Inferior parietal cortex (tissue), 1 donor: ENCODE results near the gene APOM.

ENCODE experiments used
- DNase-seq: peaks from one replicate; pipeline ENCODE4 v3.0.0-alpha.2; 2016; ENCODE audit errors: extremely low spot score

APOM gene

DNA sequence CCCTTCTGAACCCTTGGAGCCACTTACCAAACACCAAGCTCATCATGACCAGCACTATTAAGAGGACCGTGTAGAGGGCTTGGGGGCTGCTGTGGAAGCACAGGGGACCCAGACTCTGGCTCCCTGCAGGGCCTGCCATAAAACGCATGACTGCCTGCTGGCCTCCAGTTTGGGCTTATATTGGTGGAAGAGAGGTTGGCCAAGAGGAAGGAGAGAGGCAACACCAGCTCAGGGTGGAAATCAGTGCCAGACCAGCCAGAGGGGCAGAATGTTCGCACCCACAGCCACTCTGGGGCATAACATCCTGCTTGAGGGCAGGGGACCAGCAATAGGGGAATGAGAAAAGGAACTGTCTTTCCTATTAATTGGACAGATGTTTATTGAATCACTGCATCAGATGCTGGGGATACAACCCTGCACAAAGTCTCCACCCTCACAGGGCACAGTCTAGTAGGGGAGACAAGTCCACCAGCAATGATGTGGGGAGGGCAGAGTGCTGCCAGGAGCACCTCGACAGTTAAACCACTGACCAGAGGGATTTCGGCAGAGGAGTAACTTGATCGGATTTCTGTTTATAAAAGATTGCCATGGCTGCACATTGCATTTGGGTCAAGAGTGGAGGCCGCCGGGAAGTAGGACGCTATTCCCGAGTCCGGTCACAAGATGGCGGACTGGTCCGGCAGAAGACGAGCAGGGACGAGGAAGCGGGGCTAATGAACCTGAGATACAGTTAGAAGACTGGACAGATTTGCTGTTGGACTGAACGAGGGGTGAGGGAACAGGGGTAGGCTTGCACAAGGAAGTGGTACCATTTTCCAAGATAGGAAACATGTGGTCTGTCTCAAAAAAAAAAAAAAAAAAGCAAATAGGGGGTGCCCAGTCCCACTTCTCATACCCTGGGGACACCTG, 24.8 kb downstream of the APOM start, which contains the start of gene LY6G5C:
Gene LY6G5C, minus strand, starts transcription at position 842 of the 909 bp plus-strand sequence. Its CDS starts 694 bp downstream, at position 148.
- peak; percentile 82 for DNase-seq

- peak; percentile 29 for DNase-seq
Measured at GRCh38 chr6:31681135-31681671, 25.5 kb downstream of the APOM start.

DNA sequence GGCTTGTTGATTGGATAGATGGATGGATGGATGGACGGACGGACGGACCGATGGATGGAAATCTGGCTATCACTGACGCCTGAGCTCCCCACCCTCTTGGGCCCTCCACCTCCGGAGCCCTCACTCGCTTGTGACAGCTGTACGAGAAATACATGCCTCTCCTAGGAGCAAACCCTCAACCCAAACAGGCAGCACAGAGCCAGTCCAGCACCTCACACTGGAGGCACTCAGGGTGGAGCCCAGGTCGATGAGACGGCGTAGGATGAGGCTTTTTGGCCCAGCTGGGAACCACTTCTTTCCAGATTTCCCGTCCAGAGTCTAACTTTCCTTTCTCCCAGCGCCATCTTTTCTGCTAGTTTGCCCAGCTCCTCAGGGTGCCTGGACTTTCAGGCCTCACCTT, 27.9 kb downstream of the APOM start:
- DNase-seq, result no peak

GRCh38 chr6:31686483-31686882, 30.8 kb downstream of the APOM start:
- no peak for DNase-seq

DNA sequence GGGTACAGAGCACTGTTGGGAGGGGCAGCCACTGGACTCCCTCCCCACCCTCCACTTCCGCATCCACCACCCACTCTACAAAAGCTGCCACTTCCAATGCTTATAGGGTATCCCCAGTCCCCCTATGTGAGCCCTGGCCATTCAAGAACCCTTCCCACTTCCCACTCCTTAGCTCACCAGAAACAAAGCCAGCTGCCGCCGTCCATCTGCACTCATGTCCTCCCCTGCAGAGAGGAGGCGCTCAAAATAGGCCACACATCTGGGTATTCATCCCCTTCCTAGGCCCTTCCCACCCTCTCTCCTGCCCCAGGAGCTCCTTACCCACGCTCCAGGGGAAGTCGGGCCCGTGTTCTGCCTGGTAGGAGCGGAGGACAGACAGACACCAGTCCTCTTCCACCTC, 31.6 kb downstream of the APOM start:
- no peak for DNase-seq

GRCh38 chr6:31687860-31688693, 32.4 kb downstream of the APOM start:
- DNase-seq, result no peak

DNA sequence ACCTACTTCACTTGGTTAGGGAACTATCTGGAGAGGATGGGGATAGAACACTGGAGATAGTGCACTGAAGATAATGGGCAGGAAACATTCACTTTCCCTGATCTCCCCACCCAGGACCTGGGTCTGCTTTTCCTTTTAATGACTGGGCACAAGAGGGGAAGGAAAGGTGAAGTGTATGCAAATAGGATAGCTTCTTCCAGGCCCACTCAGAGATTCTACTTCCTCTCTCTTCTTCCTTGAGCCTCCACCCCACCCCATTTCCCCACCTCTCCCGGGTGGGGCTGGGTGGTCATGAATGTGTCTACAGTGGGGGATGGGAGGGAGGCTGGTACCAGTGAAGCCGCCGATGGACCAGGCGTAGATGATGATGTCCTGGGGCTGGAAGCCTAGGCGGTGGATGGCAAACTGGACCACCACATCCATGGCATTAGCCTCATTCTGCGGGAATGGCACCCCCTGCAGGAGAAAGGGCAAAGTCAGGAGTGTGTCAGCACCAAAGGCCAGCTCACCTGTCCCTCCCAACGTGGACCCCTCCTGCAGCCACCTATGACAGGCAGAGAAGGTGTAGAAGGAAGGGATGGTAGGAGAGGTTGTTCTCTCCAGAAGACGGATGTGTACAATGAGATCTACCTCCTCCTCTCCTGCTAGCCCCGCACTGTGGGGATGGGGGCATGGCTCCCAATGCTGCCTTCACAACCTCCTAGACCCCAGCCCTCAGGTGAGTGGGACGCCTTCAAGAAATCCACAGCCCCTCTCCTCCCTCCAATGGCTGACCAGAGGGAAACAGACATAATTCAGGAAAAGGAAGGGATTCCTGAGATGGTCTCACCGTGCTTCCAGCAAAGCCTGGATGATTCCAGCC, 33.8 kb downstream of the APOM start:
- no peak for DNase-seq

GRCh38 chr6:31690231-31691077, 34.8 kb downstream of the APOM start:
- DNase-seq, result peak; percentile 17

DNA sequence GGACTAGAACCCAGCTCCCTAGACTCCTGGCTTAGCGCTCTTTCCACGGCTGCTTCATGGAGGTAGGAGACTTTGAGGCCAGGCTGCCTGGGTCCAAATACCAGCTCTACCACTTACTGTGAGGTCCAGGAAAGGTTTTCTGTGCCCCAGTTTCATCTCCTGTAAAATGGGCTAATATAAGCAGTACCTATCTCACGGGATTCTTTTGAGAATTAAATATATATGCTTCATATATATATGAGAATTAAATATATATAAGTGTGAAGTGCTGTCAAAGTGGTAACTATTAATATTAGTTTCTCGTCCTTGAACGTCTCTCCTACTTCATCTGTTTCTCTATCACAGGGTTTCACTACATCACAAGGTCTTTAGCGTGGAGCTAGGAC, 35.4 kb downstream of the APOM start:
- DNase-seq, result no peak

- no peak for DNase-seq
Measured at GRCh38 chr6:31691564-31692108, 35.9 kb downstream of the APOM start.

- DNase-seq, result no peak
Measured at GRCh38 chr6:31692353-31692752, 36.7 kb downstream of the APOM start.

- no peak for DNase-seq
Measured at GRCh38 chr6:31692886-31693285, 37.2 kb downstream of the APOM start.

GRCh38 chr6:31693535-31693934, 37.8 kb downstream of the APOM start:
- DNase-seq, result no peak

- no peak for DNase-seq
Measured at GRCh38 chr6:31697555-31697954, 41.9 kb downstream of the APOM start.

DNA sequence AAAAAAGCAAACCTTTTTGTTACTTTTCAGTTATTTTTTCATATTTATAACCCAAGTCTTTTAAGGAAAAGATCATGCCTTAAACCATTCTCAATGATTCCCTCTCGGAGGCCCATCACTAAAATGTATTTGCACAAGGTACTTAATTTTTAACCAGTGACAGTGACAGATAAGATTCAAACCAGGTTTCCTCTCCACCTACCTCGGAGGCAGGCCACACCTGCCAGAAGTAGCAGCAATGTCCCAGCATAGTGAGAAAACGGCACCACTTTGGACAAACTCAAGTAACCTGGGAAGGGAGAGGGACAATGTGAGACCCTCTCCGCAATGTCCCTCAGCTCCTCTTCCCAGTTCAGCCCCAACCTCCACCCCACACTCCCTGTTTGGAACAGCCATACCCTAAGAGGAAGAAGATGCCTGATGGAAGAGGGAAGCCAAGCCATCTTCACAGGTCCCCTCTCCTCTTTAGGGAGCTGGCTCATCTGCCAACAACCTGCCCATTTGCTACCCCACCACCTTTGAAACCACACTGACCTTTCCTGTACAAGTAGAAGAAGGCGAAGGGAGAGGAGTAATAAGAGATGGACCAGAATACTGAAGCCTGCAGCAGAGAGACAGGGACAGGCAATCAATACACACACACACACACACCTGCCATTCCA, 45.2 kb downstream of the APOM start:
- no peak for DNase-seq

- DNase-seq, result no peak
Measured at GRCh38 chr6:31701666-31702404, 46.1 kb downstream of the APOM start.

GRCh38 chr6:31702405-31702818, 46.7 kb downstream of the APOM start:
- no peak for DNase-seq

GRCh38 chr6:31702819-31703716, 47.4 kb downstream of the APOM start, which contains the start of gene ABHD16A:
Gene ABHD16A, minus strand, starts transcription at chr6:31703324. Its CDS starts 43 bp downstream, at chr6:31703281.
- DNase-seq, result peak; percentile 99
